NCI-H345 treated with DMSO at 0.1 percent for 48 hours (cell line): ENCODE data around the gene MUC12.
"Not testable (repeated sequence)": the region's sequence is repeated elsewhere in the genome, so short reads cannot be mapped to it uniquely, and the experiment has no call there.

Source experiments
- DNase-seq: peaks from one replicate; lab custom pipeline; 2025; ENCODE audit not compliant: unreplicated experiment; lab: John Stamatoyannopoulos, UW

The MUC12 gene, protein sequence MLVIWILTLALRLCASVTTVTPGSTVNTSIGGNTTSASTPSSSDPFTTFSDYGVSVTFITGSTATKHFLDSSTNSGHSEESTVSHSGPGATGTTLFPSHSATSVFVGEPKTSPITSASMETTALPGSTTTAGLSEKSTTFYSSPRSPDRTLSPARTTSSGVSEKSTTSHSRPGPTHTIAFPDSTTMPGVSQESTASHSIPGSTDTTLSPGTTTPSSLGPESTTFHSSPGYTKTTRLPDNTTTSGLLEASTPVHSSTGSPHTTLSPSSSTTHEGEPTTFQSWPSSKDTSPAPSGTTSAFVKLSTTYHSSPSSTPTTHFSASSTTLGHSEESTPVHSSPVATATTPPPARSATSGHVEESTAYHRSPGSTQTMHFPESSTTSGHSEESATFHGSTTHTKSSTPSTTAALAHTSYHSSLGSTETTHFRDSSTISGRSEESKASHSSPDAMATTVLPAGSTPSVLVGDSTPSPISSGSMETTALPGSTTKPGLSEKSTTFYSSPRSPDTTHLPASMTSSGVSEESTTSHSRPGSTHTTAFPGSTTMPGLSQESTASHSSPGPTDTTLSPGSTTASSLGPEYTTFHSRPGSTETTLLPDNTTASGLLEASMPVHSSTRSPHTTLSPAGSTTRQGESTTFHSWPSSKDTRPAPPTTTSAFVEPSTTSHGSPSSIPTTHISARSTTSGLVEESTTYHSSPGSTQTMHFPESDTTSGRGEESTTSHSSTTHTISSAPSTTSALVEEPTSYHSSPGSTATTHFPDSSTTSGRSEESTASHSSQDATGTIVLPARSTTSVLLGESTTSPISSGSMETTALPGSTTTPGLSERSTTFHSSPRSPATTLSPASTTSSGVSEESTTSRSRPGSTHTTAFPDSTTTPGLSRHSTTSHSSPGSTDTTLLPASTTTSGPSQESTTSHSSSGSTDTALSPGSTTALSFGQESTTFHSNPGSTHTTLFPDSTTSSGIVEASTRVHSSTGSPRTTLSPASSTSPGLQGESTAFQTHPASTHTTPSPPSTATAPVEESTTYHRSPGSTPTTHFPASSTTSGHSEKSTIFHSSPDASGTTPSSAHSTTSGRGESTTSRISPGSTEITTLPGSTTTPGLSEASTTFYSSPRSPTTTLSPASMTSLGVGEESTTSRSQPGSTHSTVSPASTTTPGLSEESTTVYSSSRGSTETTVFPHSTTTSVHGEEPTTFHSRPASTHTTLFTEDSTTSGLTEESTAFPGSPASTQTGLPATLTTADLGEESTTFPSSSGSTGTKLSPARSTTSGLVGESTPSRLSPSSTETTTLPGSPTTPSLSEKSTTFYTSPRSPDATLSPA (N-terminal part only)

DNA sequence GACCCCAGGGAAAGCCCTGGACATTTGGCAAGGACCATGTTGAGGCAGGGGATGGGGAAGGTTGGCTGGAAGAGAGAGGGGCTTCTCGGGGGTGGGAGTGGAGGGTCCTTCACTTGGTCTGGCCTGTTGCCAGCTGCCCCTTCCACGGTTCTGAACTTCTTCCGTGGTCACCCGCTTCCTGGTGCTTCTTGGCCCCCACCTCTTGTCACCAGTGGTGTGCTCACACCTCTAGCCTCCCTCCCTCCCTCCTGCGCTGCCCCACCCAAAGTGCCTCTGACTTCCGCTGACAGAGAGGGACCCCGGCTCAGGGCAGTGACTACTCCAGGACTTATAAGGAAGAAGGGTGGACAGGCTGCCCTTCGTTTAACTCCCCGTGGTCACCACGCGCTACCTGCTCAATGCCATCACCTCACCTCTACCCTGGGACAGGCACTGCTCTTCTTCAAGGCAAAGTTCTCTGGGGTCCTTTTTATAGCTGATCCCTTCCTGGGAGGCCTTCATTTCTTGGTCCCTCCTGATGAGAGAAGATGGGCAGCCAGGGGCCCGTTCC, at the start of gene MUC12:
Gene MUC12 (plus strand): TSS at position 500 of the 550 bp plus-strand sequence. CDS start 58 bp downstream, outside the sequence.
- no peak for DNase-seq

DNA sequence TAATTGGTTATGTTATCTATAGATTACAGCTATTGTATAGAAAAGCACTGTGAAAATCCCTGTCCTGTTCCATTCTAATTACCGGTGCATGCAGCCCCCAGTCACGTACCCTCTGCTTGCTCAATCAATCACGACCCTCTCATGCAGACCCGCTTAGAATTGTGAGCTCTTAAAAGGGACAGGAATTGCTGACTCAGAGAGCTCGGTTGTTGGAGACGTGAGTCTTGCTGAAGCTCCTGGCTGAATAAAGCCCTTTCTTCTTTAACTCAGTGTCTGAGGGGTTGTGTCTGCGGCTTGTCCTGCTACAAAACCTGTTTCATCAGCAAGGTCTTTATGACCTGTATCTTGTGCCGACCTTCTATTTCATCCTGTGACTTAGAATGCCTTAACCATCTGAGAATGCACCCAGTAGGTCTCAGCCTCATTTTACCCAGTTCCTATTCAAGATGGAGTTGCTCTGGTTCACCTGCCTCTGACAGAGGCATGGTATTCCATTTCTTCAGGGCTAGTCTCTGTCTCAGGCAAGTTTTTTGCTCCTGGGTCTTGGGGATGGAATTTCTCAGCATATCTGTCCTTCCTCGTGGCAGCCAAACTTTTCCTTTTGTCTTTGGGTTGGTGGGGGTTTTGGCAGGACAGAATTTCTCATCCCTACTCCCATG, 49.5 kb upstream of the MUC12 start:
- DNase-seq = not testable (repeated sequence)

DNA sequence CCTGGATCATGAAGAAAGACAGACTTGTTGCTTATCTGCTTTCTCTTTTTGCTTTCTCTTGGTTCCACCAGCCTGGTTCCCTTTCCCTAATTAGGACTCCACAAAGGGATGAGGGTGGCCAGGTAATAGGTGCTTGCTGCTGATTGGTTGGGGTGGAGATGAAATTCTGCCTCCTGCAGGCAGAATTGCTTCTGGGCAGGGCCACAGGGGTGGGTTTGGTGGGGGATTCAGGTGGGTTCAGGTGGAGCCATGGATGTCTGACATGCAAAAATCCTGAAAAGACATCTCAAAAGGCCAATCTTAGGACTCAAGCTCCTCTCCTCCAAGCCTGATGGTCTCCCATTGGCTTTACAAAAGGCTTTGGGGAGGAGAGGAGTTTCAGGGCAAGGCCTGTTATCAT, 48.3 kb upstream of the MUC12 start:
- DNase-seq = no peak

- DNase-seq = not testable (repeated sequence)
Observed at GRCh38 chr7:100923616-100924015, 45.7 kb upstream of the MUC12 start.

GRCh38 chr7:100929808-100930174, 39.6 kb upstream of the MUC12 start:
- no peak for DNase-seq

DNA sequence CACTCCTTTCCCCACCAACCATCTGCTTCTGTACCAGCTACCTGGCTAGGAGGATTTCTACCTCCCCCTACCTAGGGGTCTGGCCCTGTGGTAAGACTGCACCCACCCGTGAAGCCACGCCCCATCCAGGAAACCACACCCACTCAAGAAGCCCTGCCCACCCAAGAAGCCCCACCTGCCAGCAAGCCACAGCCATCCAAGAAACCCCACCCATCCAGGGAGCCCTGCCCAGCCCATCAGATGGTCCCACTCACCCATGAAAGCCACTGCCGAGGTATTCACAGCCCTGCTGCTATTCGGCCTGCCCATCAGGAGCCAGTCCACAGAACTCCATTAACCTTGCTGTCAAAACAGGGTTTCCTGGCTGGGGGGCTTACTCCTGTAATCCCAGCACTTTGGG, 35.6 kb upstream of the MUC12 start:
- DNase-seq = no peak

GRCh38 chr7:100935381-100935780, 34.0 kb upstream of the MUC12 start:
- not testable (repeated sequence) for DNase-seq

DNA sequence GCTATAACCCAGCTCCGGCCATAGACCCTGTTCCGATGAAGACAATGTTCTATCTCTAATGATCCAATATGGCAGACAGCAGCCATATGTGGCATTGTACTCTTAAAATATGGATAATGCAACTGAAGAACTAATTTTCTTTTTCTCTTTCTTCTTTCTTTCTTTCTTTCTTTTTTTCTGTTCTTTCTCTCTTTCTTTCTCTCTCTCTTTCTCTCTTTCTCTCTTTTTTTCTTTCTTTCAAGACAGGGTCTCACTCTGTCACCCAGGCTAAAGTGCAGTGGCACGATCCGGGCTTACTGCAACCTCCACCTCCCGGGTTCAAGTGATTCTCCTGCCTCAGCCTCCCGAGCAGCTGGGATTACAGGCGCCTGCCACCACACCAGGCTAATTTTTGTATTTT, 33.2 kb upstream of the MUC12 start:
- not testable (repeated sequence) for DNase-seq

DNA sequence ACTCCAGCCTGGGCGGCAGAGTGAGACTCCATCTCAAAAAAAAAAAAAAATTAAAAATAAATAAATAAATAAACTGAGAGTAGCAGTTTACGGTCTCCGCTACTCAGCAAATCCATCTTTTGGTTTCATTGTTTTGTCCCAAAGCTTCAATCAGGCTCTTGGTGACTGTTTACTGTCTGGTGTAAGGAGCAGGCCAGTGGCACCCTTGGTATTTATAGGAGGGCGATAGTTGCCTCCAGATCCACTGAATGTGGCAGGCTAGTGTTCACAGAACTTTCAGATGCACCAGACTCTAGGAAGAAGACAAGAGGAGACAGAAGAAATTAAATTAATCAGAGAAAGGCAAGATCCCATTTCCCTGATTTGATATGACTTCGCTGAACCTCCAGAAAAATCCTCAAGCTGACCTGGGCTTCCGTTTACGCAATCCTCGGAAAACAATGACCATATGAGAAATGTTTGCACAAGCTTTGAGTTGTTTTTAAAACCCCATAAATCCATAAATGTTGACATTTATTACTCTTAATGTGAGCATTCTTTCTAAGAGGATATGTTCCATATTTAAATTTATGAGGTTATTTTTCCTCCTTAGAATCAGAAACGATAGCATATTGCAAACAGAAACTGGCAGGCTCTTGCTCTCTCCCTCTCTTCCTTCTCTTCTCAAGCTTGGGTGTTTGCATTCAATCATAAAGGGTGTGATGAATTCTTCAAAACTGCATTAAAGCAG, 27.2 kb upstream of the MUC12 start:
- DNase-seq = no peak

GRCh38 chr7:100943693-100944092, 25.7 kb upstream of the MUC12 start:
- no peak for DNase-seq

- DNase-seq = no peak
Observed at GRCh38 chr7:100944138-100944537, 25.2 kb upstream of the MUC12 start.

GRCh38 chr7:100946111-100946510, 23.3 kb upstream of the MUC12 start:
- DNase-seq = no peak

- DNase-seq = no peak
Observed at GRCh38 chr7:100946766-100947365, 22.5 kb upstream of the MUC12 start.

DNA sequence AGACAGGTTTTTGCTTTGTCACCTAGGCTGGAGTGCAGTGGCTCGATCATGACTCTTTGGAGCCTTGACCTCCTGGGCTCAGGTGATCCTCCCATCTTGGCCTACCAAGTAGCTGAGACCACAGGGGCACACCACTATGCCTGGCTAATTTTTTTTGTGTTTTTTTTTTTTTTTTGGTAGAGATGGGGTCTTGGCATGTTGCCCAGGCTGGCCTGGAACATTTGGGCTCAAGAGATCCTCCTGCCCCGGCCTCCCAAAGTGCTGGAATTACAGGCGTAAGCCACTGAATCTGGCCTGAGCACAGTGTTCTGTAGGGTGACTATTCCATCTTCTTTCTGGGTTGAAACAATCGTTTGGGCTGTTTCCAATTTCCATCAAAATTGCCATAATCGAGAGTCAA, 21.6 kb upstream of the MUC12 start:
- no peak for DNase-seq

DNA sequence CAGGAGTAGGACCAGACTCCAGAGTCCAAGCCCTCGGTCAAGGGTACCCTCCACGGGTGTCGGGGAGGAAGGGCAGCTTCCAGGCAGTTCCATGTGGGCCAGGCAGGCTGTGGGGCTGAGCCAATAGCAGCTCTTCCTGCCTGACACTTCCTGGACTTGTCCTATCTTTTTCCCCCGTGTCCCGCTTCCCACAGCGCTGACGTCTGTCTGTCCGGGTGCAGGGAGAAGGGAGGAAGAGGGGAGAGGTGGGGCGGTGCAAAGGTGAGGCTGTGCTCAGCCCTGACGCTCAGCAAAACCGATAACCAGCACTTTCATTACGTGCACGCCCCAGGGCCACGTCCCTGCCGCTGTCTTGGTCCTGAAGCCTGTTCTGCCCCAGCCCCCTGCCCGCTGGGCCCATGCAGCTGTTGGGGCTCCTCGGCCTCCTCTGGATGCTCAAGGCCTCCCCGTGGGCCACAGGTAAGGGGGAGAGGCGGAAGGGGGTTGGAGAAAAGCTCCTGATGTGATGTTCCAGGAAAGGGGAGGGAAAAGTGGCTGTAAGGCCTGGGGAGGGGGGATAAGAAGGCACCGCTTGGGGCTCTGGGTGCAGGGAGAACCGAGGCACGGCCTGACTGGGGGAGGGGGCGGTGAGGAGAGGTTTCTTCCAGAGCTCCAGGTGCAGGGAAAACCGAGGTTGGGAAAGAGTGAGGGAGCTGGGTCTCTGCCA, 20.0 kb upstream of the MUC12 start, which contains the start of gene MUC3A:
Gene MUC3A (plus strand): TSS at position 308 of the 706 bp plus-strand sequence. CDS start 91 bp downstream, at position 399.
- DNase-seq = no peak

DNA sequence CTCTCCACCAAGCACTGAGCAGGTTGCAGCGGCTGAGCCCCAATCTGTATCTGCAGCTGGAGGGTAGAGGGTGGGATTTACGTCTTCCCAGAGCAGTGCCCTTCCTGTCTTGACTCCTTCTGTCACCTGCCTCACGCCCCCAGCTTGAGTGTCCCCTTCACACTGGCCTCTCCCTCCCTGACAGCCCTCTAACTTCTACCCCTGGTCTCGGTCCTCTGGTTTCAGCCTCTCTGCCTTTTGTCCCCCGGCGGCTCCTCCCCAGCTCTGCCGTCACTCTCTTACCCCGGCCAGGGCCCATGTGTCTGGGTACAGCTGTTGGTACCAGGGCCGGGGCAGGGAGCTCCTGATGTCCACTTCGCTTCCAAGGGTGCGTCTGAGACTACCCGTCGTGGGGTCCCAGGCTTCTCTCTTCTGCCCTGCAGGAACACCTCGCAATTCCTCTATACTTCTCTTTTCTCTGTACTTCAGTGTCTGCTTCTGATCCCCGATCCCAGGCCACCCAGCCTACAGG, 19.4 kb upstream of the MUC12 start:
- no peak for DNase-seq

DNA sequence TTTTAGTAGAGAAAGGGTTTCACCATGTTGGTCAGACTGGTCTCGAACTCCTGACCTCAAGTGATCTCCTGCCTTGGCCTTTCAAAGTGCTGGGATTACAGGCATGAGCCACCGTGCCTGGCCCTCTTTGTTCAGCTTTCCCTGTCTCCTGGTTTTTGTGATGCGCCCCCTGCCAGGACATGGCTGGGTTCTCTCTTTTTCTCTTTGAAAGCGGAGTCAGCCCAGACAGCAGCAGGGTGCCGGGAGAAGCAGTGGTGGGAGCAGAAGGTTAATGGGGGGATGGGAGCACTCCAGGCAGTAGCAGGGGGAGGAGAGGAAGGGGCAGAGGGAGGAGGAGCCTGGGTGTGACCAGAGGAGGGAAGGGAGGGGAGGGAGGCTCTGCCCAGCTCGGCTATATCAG, 18.2 kb upstream of the MUC12 start:
- DNase-seq = no peak

DNA sequence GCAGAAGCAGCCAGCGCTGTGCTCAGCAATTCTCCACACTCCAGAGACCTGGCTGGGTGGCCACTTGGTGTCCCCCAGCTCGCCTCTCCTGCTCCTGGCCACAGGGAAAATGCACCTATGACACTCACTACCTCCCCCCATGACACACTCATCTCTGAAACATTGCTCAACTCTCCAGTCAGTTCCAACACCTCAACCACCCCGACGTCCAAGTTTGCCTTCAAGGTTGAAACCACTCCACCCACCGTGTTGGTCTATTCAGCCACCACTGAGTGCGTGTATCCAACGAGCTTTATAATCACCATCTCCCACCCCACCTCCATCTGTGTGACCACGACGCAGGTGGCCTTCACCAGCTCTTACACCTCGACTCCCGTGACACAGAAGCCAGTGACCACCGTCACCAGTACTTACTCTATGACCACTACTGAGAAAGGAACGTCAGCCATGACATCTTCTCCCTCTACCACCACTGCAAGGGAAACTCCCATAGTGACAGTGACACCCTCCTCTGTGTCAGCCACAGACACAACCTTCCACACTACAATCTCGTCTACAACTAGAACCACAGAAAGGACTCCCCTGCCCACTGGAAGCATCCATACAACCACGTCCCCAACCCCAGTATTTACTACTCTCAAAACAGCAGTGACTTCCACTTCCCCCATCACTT, 17.3 kb upstream of the MUC12 start:
- no peak for DNase-seq
